Heart left ventricle (tissue), 16 donors: ENCODE data around the gene RLIM. TPM values are rescaled to one million over a fixed set of nuclear protein-coding genes. Genes with fewer than 3 reads are reported as not detected.

Experiments used
- ATAC-seq, 4 donors: fragments of 200-7000 bp; cut with Tn5 transposase; one replicate each; pipeline ENCODE4 v1.9.1; 2020 to 2022; ENCODE audit warnings: moderate library complexity in 4 of 4, mild to moderate bottlenecking in 3 of 4, moderate number of reproducible peaks in 1 of 4
- DNase-seq, 5 donors: peaks; one replicate each; pipeline ENCODE4 v3.0.0-alpha.2; 2020
- H3K27ac ChIP-seq, 12 donors: fragments of 200-600 bp; sonication (generic) in 4 of 12; one replicate each; pipeline versions ENCODE4 v1.5.0 to v1.8.0; 2016 to 2022; ENCODE audit warnings: mild to moderate bottlenecking in 2 of 12
- H3K27me3 ChIP-seq, 9 donors: fragments of 200-600 bp; sonication (generic) in 2 of 9; one replicate each; pipeline versions ENCODE4 v1.5.1 to v1.8.0; 2016 to 2022; ENCODE audit warnings: mild to moderate bottlenecking in 3 of 9
- H3K36me3 ChIP-seq, 9 donors: fragments of 200-600 bp; sonication (generic) in 2 of 9; one replicate each; pipeline versions ENCODE4 v1.5.0 to v1.8.0; 2018 to 2022; ENCODE audit warnings: mild to moderate bottlenecking in 2 of 9
- H3K4me1 ChIP-seq, 12 donors: fragments of 200-600 bp; sonication (generic) in 4 of 12; one replicate each; pipeline versions ENCODE4 v1.5.0 to v1.8.0; 2016 to 2022; ENCODE audit warnings: mild to moderate bottlenecking in 3 of 12
- H3K4me3 ChIP-seq, 12 donors: fragments of 200-600 bp; sonication (generic) in 4 of 12; one replicate each; pipeline versions ENCODE4 v1.5.0 to v1.8.0; 2017 to 2022; ENCODE audit warnings: mild to moderate bottlenecking in 9 of 12, moderate library complexity in 4 of 12
- H3K9me3 ChIP-seq, 12 donors: fragments of 200-600 bp; sonication (generic) in 4 of 12; one replicate each; pipeline versions ENCODE4 v1.5.0 to v1.8.0; 2016 to 2022; ENCODE audit warnings: mild to moderate bottlenecking in 1 of 12
- POLR2A ChIP-seq, 2 donors: fragments of 450-650 bp; IDR thresholded peaks; one replicate each; pipeline ENCODE4 v1.6.1; 2017; ENCODE audit warnings: antibody characterized with exemption in 2 of 2, mild to moderate bottlenecking in 2 of 2, moderate library complexity in 2 of 2
- WGBS, 4 donors: extraction: QIAGEN DNeasy Blood & Tissue Kit in 2 of 4; methylation state at CpG; one replicate each; pipeline versions ENCODE4 v1.1.5 to v1.1.7; 2013 to 2018; 5-methylcytosine and 5-hydroxymethylcytosine counted together
- intact Hi-C, 10 donors: fragments of 100-400 bp; cut with DNase I; formaldehyde crosslinking; loops; one replicate each; pipeline versions ENCODE4 v1.11.1 to v1.14.2; 2022
- polyA plus RNA-seq, 2 donors: library from polyadenylated mRNA; stranded (reverse); fragments of 200-250 nt; gene quantifications; one replicate each; pipeline ENCODE4 v1.2.3, GENCODE V29; 2013
- total RNA-seq, 9 donors: library from RNA; depleted of rRNA in 2 of 9; stranded (reverse); fragments of >200 nt in 2 of 9; fragmentation: NEBNext Ultra II Directional in 3 of 9; extraction: Animal tissue kit (Norgen Biotek cat#: 25700) in 3 of 9; gene quantifications; one replicate each; pipeline versions ENCODE4 v1.1.0 to v1.2.4, GENCODE V29; 2016 to 2023
- TF ChIP-seq, protein P1 (sequence below), 12 donors: fragments of 200-600 bp; sonication (generic) in 4 of 12; IDR thresholded peaks; one replicate each; pipeline versions ENCODE4 v1.5.0 to v1.8.0; 2018 to 2022; ENCODE audit warnings: antibody characterized with exemption in 12 of 12, mild to moderate bottlenecking in 5 of 12
- donor health status: ischemic (EF 13 %, LVEDD 7.1; RV severe dilation, severe dysfunction).
- donor health status: healthy with polysubstance abuse.
- donor health status: DM: no; HTN: yes; CAD: no.
- donor health status: DM: no; HTN: no; CAD: no.
- donor health status: ischemic (EF 25% LVEDD 6.9; RV normal size, moderate dysfunction).
- donor health status: ischemic (EF 25% LVEDD 5.7; RV mildly dilated, moderate dysfunction).
- donor health status: healthy.
- donor health status: DM: yes; HTN: yes; CAD: no.
- donor health status: ischemic (EF 35%, LVEDD 5.7; RV mildly dilated, moderate dysfunction).
- donor health status: nonischemic (EF 11% LVEDD 7.7; RV severe dilation, severe dysfunction).
- donor health status: DM: yes; HTN: yes; CAD: no.
- donor health status: PGD.
- donor health status: ischemic (EF 29% LVEDD 5.4; RV normal size, mild dysfunction).
- donor health status: nonischemic (EF 23%, LVEDD 6.1; RV moderate dilation, normal function).

Gene RLIM
- total and polyA plus RNA-seq, 11 donors = 5.2 to 37.0 (median 24.6) TPM

- intact Hi-C loops = no loop called here
- Histone ChIP-seq H3K9me3 (no peaks in the 10 kb centered on the region), H3K4me3 (no peak overlapping the region), H3K4me1 (no peaks in the 10 kb centered on the region), H3K27me3 (no peaks in the 10 kb centered on the region), H3K36me3 (no peaks in the 10 kb centered on the region), H3K27ac (no peak overlapping the region)
- 89 to 98% (median 92%) methylated on average over 3 of the region's 3 CpGs for WGBS, 4 donors
- ATAC-seq (no peak), DNase-seq (no peak)
- no peak for TF ChIP-seq POLR2A (IDR thresholded peaks at IDR 0.05)
- TF ChIP-seq, protein P1, sequence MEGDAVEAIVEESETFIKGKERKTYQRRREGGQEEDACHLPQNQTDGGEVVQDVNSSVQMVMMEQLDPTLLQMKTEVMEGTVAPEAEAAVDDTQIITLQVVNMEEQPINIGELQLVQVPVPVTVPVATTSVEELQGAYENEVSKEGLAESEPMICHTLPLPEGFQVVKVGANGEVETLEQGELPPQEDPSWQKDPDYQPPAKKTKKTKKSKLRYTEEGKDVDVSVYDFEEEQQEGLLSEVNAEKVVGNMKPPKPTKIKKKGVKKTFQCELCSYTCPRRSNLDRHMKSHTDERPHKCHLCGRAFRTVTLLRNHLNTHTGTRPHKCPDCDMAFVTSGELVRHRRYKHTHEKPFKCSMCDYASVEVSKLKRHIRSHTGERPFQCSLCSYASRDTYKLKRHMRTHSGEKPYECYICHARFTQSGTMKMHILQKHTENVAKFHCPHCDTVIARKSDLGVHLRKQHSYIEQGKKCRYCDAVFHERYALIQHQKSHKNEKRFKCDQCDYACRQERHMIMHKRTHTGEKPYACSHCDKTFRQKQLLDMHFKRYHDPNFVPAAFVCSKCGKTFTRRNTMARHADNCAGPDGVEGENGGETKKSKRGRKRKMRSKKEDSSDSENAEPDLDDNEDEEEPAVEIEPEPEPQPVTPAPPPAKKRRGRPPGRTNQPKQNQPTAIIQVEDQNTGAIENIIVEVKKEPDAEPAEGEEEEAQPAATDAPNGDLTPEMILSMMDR (IDR thresholded peaks at IDR 0.05) = no peak
These were observed 36.3 kb downstream of the RLIM start for GRCh38 chrX:74578137-74578536.

DNA sequence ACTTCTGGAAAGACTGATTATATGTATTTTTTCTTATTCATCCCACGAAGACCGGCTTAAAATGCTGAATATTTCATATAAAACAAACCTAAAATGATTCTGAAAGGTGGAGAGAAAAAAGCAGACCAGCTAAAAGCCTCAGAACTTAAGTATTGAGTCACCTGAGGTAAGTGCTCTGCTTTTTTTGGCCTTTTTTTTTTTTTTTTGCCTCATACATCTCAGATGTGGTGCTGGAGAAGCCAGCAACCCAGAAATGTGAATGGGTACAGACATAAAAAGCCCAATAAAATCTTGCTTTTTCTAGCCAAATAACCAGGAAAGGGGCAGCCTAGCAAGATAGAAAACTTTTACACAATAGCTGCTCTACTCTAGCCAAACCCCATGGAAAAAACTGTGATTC is 57.0 kb downstream of the RLIM start:
- no peak overlapping the region for H3K27ac ChIP-seq
- H3K9me3 ChIP-seq = no peaks in the 10 kb centered on the region
- peaks cover 0 to 26% (median 0%) of the 10 kb centered on the region in 9 donors for H3K27me3 ChIP-seq
- no peak for TF ChIP-seq POLR2A (IDR thresholded peaks at IDR 0.05)
- TF ChIP-seq, protein P1 (IDR thresholded peaks at IDR 0.05) = no peak
- intact Hi-C loops = loop anchor here in 4 of 10 donors (10.0 kb wide), 2 partner anchors 173 to 703 kb away; partner anchors contain the start of gene XIST (in 4 of the 4)
- H3K4me1 ChIP-seq = no peaks in the 10 kb centered on the region
- H3K4me3 ChIP-seq = no peak overlapping the region
- WGBS, 4 donors = 64 to 96% (median 82%) methylated on average over 2 of the region's 2 CpGs
- no peaks in the 10 kb centered on the region for H3K36me3 ChIP-seq
- DNase-seq (no peak), ATAC-seq (no peak)

DNA sequence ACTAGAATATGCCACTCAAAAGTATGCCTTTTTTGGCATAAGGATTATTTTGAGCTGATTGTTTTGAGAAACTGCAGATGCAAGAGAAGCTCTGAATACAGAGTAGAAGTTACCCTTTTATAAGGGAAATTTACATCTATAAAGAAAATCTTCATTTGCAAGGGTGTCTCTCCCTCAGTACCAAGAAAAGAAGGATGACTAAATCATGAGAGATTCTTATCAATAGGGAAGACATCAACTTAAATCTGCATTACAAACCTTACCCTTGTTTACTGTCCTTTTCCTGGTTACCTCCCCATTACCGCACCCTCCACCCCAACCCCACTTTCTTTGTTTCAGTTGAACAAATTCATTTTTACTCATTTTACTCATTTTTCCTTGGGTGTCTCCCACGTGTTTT is 62.5 kb downstream of the RLIM start:
- Histone ChIP-seq H3K9me3 (no peaks in the 10 kb centered on the region), H3K27ac (no peak overlapping the region), H3K36me3 (no peaks in the 10 kb centered on the region), H3K27me3 (peaks cover 0 to 10% (median 0%) of the 10 kb centered on the region in 9 donors), H3K4me1 (no peaks in the 10 kb centered on the region), H3K4me3 (no peak overlapping the region)
- TF ChIP-seq POLR2A (IDR thresholded peaks at IDR 0.05) = no peak
- TF ChIP-seq, protein P1 (IDR thresholded peaks at IDR 0.05) = no peak
- intact Hi-C loops = loop anchor here in 7 of 10 donors (2.0 to 10.0 kb wide), 4 partner anchors 167 to 700 kb away; partner anchors contain the start of gene XIST (in 5 of the 7)
- no peak for DNase-seq
- WGBS, 4 donors = 47 to 63% (median 54%) methylated on average over 2 of the region's 2 CpGs
- no peak for ATAC-seq

DNA sequence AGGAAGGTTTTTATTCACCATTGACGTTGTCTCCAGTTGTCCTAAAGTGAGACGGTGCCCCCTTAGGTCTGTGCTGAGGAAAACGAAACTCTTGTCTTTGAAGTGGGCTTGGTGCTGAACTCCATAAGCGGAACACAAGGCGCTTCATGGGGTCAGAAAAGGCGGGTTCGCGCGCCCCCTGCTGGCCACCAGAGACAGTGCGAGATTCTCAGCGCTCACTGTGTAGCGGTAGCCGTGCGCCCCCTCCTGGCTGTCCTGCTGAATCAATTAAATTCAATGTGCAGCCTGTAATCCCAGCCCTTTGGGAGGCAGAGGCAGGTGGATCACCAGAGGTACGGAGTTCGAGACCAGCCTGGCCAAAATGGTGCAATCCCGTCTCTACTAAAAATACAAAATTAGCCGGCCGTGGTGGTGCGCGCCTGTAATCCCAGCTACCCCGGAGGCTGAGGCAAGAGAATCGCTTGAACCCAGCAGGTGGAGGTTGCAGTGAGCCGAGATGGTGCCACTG is 64.1 kb downstream of the RLIM start:
- H3K27me3 ChIP-seq = peaks cover 0 to 10% (median 0%) of the 10 kb centered on the region in 9 donors
- DNase-seq (peak; percentile 78 to 88 (median 81)), ATAC-seq (peak; percentile 71 to 95 (median 90))
- no peak for TF ChIP-seq POLR2A (IDR thresholded peaks at IDR 0.05)
- TF ChIP-seq, protein P1 (IDR thresholded peaks at IDR 0.05) = peak; percentile 88 to 99 (median 95)
- no peaks in the 10 kb centered on the region for H3K4me1 ChIP-seq
- peak overlapping the region in 1 of 12 donors; percentile 15 for H3K27ac ChIP-seq
- H3K4me3 ChIP-seq = peak overlapping the region in 3 of 12 donors; percentile 8 to 32 (median 25)
- intact Hi-C loops = loop anchor here in 7 of 10 donors (1.0 to 10.0 kb wide), 5 partner anchors 166 to 698 kb away; partner anchors contain the start of gene XIST (in 5 of the 7)
- H3K36me3 ChIP-seq = no peaks in the 10 kb centered on the region
- peaks cover 0 to 1% (median 0%) of the 10 kb centered on the region in 12 donors for H3K9me3 ChIP-seq
- 12 to 29% (median 20%) methylated on average over 24 of the region's 24 CpGs for WGBS, 4 donors
